A549 (cell line): Measurements from ENCODE around the gene SH3RF3.

Experiments
- BHLHE40 ChIP-seq: IDR thresholded peaks from 2 replicates; pipeline ENCODE4 v1.6.1; 2012; ENCODE audit warnings: low read depth, low read length, inconsistent platforms
- CHD2 ChIP-seq: fragments of 150-350 bp; IDR thresholded peaks from 2 replicates; pipeline ENCODE4 v1.6.1; 2014; ENCODE audit warnings: low read length; ENCODE audit not compliant: partially characterized antibody
- CHD4 ChIP-seq: fragments of 200-600 bp; sonication (generic); IDR thresholded peaks from 2 replicates; pipeline ENCODE4 v1.6.1; 2016; ENCODE audit warnings: antibody characterized with exemption, mild to moderate bottlenecking, borderline replicate concordance
- EP300 ChIP-seq, 2 experiments: fragments of >200 bp; sonication (Bioruptor Twin); formaldehyde crosslinking; IDR thresholded peaks; 2 replicates in 1 of 2; 3 replicates in 1 of 2; pipeline ENCODE4 v1.6.1; 2016 to 2017
- GATA3 ChIP-seq: IDR thresholded peaks from 2 replicates; pipeline ENCODE4 v1.6.1; 2012; ENCODE audit warnings: borderline replicate concordance
- HOXA7 ChIP-seq: fragments of 250-450 bp; sonication (Bioruptor Pico); IDR thresholded peaks from 2 replicates; pipeline ENCODE4 v1.5.0; 2020; ENCODE audit warnings: mild to moderate bottlenecking, moderate library complexity
- PHF8 ChIP-seq: fragments of 200-600 bp; sonication (generic); IDR thresholded peaks from 2 replicates; pipeline ENCODE4 v1.6.1; 2016; ENCODE audit warnings: low read depth, mild to moderate bottlenecking, antibody characterized with exemption, moderate library complexity, borderline replicate concordance
- POLR2A ChIP-seq: IDR thresholded peaks from 2 replicates; pipeline ENCODE4 v1.6.1; 2012; ENCODE audit warnings: mild to moderate bottlenecking, low read length
- RAD21 ChIP-seq, 2 experiments: fragments of >200 bp in 1 of 2; sonication (Bioruptor Twin) in 1 of 2; formaldehyde crosslinking in 1 of 2; IDR thresholded peaks in 1 of 2; conservative IDR thresholded peaks in 1 of 2; 2 replicates in 1 of 2; 3 replicates in 1 of 2; pipeline ENCODE4 v1.6.1; 2012 to 2018; ENCODE audit warnings: inconsistent platforms in 1 of 2
- RCOR1 ChIP-seq: fragments of 150-350 bp; IDR thresholded peaks from 2 replicates; pipeline ENCODE4 v1.6.1; 2014; ENCODE audit warnings: antibody characterized with exemption, low read length, low read depth
- RFX5 ChIP-seq: fragments of 450-650 bp; IDR thresholded peaks from 2 replicates; pipeline ENCODE4 v1.7.1; 2014; ENCODE audit warnings: antibody characterized with exemption, mild to moderate bottlenecking, moderate library complexity
- SMC3 ChIP-seq: fragments of >200 bp; sonication (Bioruptor Twin); formaldehyde crosslinking; IDR thresholded peaks from 3 replicates; pipeline ENCODE4 v1.6.1; 2018; ENCODE audit warnings: inconsistent platforms
- TF ChIP-seq, protein P1 (sequence below): fragments of >200 bp; sonication (Bioruptor Twin); formaldehyde crosslinking; IDR thresholded peaks from 3 replicates; pipeline ENCODE4 v1.5.1; 2016
- TF ChIP-seq, protein P2 (sequence below): fragments of 250-450 bp; sonication (Bioruptor Pico); IDR thresholded peaks from 2 replicates; pipeline ENCODE4 v1.5.0; 2021; ENCODE audit warnings: mild to moderate bottlenecking, moderate library complexity, borderline replicate concordance

DNA sequence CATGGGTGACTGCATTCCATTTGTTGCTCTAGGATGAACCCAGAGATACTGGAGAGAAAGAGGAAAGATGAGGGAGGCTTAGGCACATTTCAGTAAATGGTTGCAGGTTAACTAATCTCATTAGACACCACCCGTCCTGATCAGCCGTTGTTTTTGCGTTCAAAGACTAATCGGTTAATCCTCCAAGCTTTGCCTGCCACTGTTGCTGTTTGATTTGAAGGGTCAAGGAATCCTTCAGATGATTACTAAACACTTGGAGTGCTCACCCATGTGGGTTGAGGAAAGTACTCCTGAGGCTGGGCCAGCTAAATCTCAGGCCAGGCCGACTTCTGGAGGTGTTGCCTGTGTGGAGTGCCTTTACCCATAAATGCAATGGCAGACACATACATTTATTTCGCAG, 8.6 kb downstream of the SH3RF3 start:
- TF ChIP-seq, protein P1, sequence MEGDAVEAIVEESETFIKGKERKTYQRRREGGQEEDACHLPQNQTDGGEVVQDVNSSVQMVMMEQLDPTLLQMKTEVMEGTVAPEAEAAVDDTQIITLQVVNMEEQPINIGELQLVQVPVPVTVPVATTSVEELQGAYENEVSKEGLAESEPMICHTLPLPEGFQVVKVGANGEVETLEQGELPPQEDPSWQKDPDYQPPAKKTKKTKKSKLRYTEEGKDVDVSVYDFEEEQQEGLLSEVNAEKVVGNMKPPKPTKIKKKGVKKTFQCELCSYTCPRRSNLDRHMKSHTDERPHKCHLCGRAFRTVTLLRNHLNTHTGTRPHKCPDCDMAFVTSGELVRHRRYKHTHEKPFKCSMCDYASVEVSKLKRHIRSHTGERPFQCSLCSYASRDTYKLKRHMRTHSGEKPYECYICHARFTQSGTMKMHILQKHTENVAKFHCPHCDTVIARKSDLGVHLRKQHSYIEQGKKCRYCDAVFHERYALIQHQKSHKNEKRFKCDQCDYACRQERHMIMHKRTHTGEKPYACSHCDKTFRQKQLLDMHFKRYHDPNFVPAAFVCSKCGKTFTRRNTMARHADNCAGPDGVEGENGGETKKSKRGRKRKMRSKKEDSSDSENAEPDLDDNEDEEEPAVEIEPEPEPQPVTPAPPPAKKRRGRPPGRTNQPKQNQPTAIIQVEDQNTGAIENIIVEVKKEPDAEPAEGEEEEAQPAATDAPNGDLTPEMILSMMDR: no peak
- TF ChIP-seq PHF8 (no peak), RFX5 (no peak), HOXA7 (CRISPR knock-in tag) (no peak), EP300 (IDR thresholded peaks at IDR 0.05) (no peak), RCOR1 (no peak), SMC3 (no peak), CHD4 (no peak), CHD2 (no peak), BHLHE40 (no peak), POLR2A (no peak), GATA3 (no peak), RAD21 (conservative IDR thresholded peaks at IDR 0.05 in 1 of 2, IDR thresholded peaks at IDR 0.05 in 1 of 2) (no peak)
- TF ChIP-seq, protein P2, sequence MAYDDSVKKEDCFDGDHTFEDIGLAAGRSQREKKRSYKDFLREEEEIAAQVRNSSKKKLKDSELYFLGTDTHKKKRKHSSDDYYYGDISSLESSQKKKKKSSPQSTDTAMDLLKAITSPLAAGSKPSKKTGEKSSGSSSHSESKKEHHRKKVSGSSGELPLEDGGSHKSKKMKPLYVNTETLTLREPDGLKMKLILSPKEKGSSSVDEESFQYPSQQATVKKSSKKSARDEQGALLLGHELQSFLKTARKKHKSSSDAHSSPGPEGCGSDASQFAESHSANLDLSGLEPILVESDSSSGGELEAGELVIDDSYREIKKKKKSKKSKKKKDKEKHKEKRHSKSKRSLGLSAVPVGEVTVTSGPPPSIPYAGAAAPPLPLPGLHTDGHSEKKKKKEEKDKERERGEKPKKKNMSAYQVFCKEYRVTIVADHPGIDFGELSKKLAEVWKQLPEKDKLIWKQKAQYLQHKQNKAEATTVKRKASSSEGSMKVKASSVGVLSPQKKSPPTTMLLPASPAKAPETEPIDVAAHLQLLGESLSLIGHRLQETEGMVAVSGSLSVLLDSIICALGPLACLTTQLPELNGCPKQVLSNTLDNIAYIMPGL: no peak
